ENCODE measurements around the gene SPIB. TPM values are rescaled to one million over a fixed set of nuclear protein-coding genes. Genes with fewer than 3 reads are reported as not detected.
A peak's percentile ranks its signal among the peaks of the same experiment; 100 is the strongest.

The SPIB gene
- total RNA-seq, 1 donor from 2014 or later = 0.11 TPM

GRCh38 chr19:50381881-50382729 is 36.6 kb upstream of the SPIB start:
- Mint-ChIP-seq H3K4me3 (no peak overlapping the region), H3K36me3 (peaks cover 12% of the 10 kb centered on the region), H3K4me1 (peaks cover 22% of the 10 kb centered on the region)

GRCh38 chr19:50383001-50383851 is 35.5 kb upstream of the SPIB start:
- DNase-seq (ENCODE audit: low spot score in 2 of 2, unreplicated experiment in 2 of 2) = no peak
- no peak for TF ChIP-seq CTCF (IDR thresholded peaks at IDR 0.05; ENCODE audit: unreplicated experiment)
- Mint-ChIP-seq H3K27me3 (ENCODE audit: low read depth) (no peaks in the 10 kb centered on the region), H3K4me1 (peaks cover 22% of the 10 kb centered on the region), H3K36me3 (peaks cover 16% of the 10 kb centered on the region), H3K27ac (peak overlapping the region; percentile 91), H3K4me3 (peak overlapping the region; percentile 86), H3K9me3 (no peaks in the 10 kb centered on the region)

More at GRCh38 chr19:50381881-50382729, 36.6 kb upstream of the SPIB start:
- H3K9me3 Mint-ChIP-seq = no peaks in the 10 kb centered on the region
- no peak overlapping the region for H3K27ac Mint-ChIP-seq
- no peaks in the 10 kb centered on the region for H3K27me3 Mint-ChIP-seq (ENCODE audit: low read depth)
- TF ChIP-seq CTCF (IDR thresholded peaks at IDR 0.05; ENCODE audit: unreplicated experiment) = no peak
- no peak for DNase-seq (ENCODE audit: low spot score in 2 of 2, unreplicated experiment in 2 of 2)

GRCh38 chr19:50383852-50384684 is 34.7 kb upstream of the SPIB start, which contains the start of gene POLD1:
TSS of gene POLD1 (plus strand) at chr19:50384347. CDS start at chr19:50398852, 14,505 bp downstream.
- no peaks in the 10 kb centered on the region for H3K27me3 Mint-ChIP-seq (ENCODE audit: low read depth)
- H3K9me3 Mint-ChIP-seq = no peaks in the 10 kb centered on the region
- peaks cover 22% of the 10 kb centered on the region for H3K4me1 Mint-ChIP-seq
- peak within 1 kb of the TSS; percentile 86 for H3K4me3 Mint-ChIP-seq
- H3K27ac Mint-ChIP-seq = peak within 1 kb of the TSS; percentile 91
- no peak for TF ChIP-seq CTCF (IDR thresholded peaks at IDR 0.05; ENCODE audit: unreplicated experiment)
- peaks cover 15% of the 10 kb centered on the region for H3K36me3 Mint-ChIP-seq
- DNase-seq (ENCODE audit: low spot score in 2 of 2, unreplicated experiment in 2 of 2) = peak; percentile 98 to 99

- Mint-ChIP-seq H3K4me1 (peaks cover 22% of the 10 kb centered on the region), H3K27ac (peak overlapping the region; percentile 91), H3K9me3 (no peaks in the 10 kb centered on the region), H3K27me3 (ENCODE audit: low read depth) (no peaks in the 10 kb centered on the region), H3K4me3 (peak overlapping the region; percentile 86), H3K36me3 (peaks cover 6% of the 10 kb centered on the region)
- DNase-seq (ENCODE audit: low spot score in 2 of 2, unreplicated experiment in 2 of 2) = no peak
- TF ChIP-seq CTCF (IDR thresholded peaks at IDR 0.05; ENCODE audit: unreplicated experiment) = no peak
These were observed 33.8 kb upstream of the SPIB start for GRCh38 chr19:50384685-50385535.

All from mesothelial cell of epicardium (in vitro differentiated cells).